ENCODE measurements around the gene RRP1B.

Gene RRP1B

GRCh38 chr21:43727519-43728153, 68.3 kb downstream of the RRP1B start:
- no peak for DNase-seq

- no peak for DNase-seq
Observed at GRCh38 chr21:43728154-43728466, 68.8 kb downstream of the RRP1B start.

GRCh38 chr21:43728467-43729390, 69.4 kb downstream of the RRP1B start:
- DNase-seq, result peak; percentile 53

- DNase-seq, result no peak
Observed at GRCh38 chr21:43731476-43731875, 72.1 kb downstream of the RRP1B start.

GRCh38 chr21:43731891-43732711, 72.7 kb downstream of the RRP1B start:
- no peak for DNase-seq

GRCh38 chr21:43733060-43733459, 73.7 kb downstream of the RRP1B start:
- DNase-seq, result no peak

- no peak for DNase-seq
Observed at GRCh38 chr21:43733529-43734071, 74.2 kb downstream of the RRP1B start.

GRCh38 chr21:43734131-43734927, 75.0 kb downstream of the RRP1B start:
- no peak for DNase-seq

GRCh38 chr21:43734928-43735229, 75.5 kb downstream of the RRP1B start:
- no peak for DNase-seq

- DNase-seq, result no peak
Observed at GRCh38 chr21:43735236-43736091, 76.1 kb downstream of the RRP1B start.

GRCh38 chr21:43736224-43736883, 77.0 kb downstream of the RRP1B start:
- no peak for DNase-seq

GRCh38 chr21:43737158-43737950, 78.0 kb downstream of the RRP1B start:
- DNase-seq, result no peak

- DNase-seq, result no peak
Observed at GRCh38 chr21:43739621-43740435, 80.5 kb downstream of the RRP1B start.

- DNase-seq, result peak; percentile 30
Observed at GRCh38 chr21:43740497-43741156, 81.3 kb downstream of the RRP1B start.

- DNase-seq, result no peak
Observed at GRCh38 chr21:43741423-43742096, 82.2 kb downstream of the RRP1B start.

- no peak for DNase-seq
Observed at GRCh38 chr21:43743947-43744346, 84.6 kb downstream of the RRP1B start.

- no peak for DNase-seq
Observed at GRCh38 chr21:43744725-43745124, 85.4 kb downstream of the RRP1B start.
